Neural cell (in vitro differentiated cells): Measurements from ENCODE around the gene IGF2R. TPM values are rescaled to one million over a fixed set of nuclear protein-coding genes. Genes with fewer than 3 reads are reported as not detected.

ENCODE experiments used
- H2AFZ ChIP-seq: fragments of 200-600, 300-800 bp; sonication (generic), shearing (Covaris generic); 2 replicates; pipeline ENCODE4 v1.6.0; 2014; ENCODE audit warnings: low read depth, mild to moderate bottlenecking, antibody characterized with exemption, low read length, moderate library complexity
- H3F3A ChIP-seq: fragments of 200-600 bp; shearing (Covaris generic); 2 replicates; pipeline ENCODE4 v1.6.1; 2016; ENCODE audit warnings: mild to moderate bottlenecking, moderate library complexity, mixed read lengths, antibody characterized with exemption, low read length; ENCODE audit not compliant: insufficient read depth, poor library complexity, severe bottlenecking
- H3K27ac ChIP-seq: fragments of 200-600, 300-800 bp; sonication (generic), shearing (Covaris generic); 2 replicates; pipeline ENCODE4 v1.5.1; 2014; ENCODE audit warnings: mild to moderate bottlenecking, low read length, moderate library complexity
- H3K27me3 ChIP-seq: fragments of 300-800, 200-600 bp; sonication (generic), shearing (Covaris generic); 2 replicates; pipeline ENCODE4 v1.6.0; 2014; ENCODE audit warnings: mild to moderate bottlenecking, low read depth, low read length, moderate library complexity; ENCODE audit not compliant: insufficient read depth
- H3K36me3 ChIP-seq: fragments of 300-800, 200-600 bp; sonication (generic), shearing (Covaris generic); 2 replicates; pipeline ENCODE4 v1.5.1; 2014; ENCODE audit warnings: mild to moderate bottlenecking, antibody characterized with exemption, low read length, moderate library complexity; ENCODE audit not compliant: insufficient read depth
- H3K4me2 ChIP-seq: fragments of 300-800, 200-600 bp; sonication (generic), shearing (Covaris generic); 2 replicates; pipeline ENCODE4 v1.6.0; 2014; ENCODE audit warnings: mild to moderate bottlenecking, low read length
- H3K4me3 ChIP-seq: fragments of 300-800, 200-600 bp; sonication (generic), shearing (Covaris generic); 2 replicates; pipeline ENCODE4 v1.5.1; 2014; ENCODE audit warnings: mild to moderate bottlenecking, low read length, moderate library complexity
- H3K79me2 ChIP-seq: fragments of 200-600 bp; shearing (Covaris generic); replicated peaks from 2 replicates; pipeline ENCODE4 v1.6.0; 2014; ENCODE audit warnings: mild to moderate bottlenecking, low read length, moderate library complexity; ENCODE audit not compliant: insufficient read depth
- H3K9ac ChIP-seq: fragments of 300-800, 200-600 bp; sonication (generic), shearing (Covaris generic); 2 replicates; pipeline ENCODE4 v1.6.1; 2016; ENCODE audit warnings: mild to moderate bottlenecking, low read length, mixed read lengths
- H3K9me2 ChIP-seq: fragments of 200-600 bp; shearing (Covaris generic); 2 replicates; pipeline ENCODE4 v1.6.1; 2016; ENCODE audit warnings: mild to moderate bottlenecking, low read length, mixed read lengths; ENCODE audit not compliant: insufficient read depth
- H3K9me3 ChIP-seq: fragments of 200-600, 300-800 bp; sonication (generic), shearing (Covaris generic); 2 replicates; pipeline ENCODE4 v1.6.1; 2016; ENCODE audit warnings: mild to moderate bottlenecking, mixed run types, low read length, moderate library complexity, mixed read lengths
- H4K20me1 ChIP-seq: fragments of 200-600 bp; shearing (Covaris generic); 2 replicates; pipeline ENCODE4 v1.6.1; 2016; ENCODE audit warnings: mild to moderate bottlenecking, mixed run types; ENCODE audit not compliant: insufficient read depth
- CTCF ChIP-seq: fragments of 450-650 bp; IDR thresholded peaks from 2 replicates; pipeline ENCODE4 v1.5.1; 2014; ENCODE audit warnings: antibody characterized with exemption, mild to moderate bottlenecking, moderate library complexity; ENCODE audit not compliant: poor library complexity, severe bottlenecking
- EP300 ChIP-seq: fragments of 450-650 bp; conservative IDR thresholded peaks from 2 replicates; pipeline ENCODE4 v1.6.1; 2014; ENCODE audit warnings: antibody characterized with exemption, mild to moderate bottlenecking, moderate library complexity; ENCODE audit not compliant: poor library complexity, severe bottlenecking
- EZH2 ChIP-seq: fragments of 200-600, 300-800 bp; shearing (Covaris generic), sonication (generic); IDR thresholded peaks from 2 replicates; pipeline ENCODE4 v1.6.1; 2014; ENCODE audit warnings: antibody characterized with exemption, low read length, borderline replicate concordance, mild to moderate bottlenecking; ENCODE audit not compliant: insufficient read depth, poor library complexity, severe bottlenecking
- MXI1 ChIP-seq: fragments of 450-650 bp; conservative IDR thresholded peaks from 2 replicates; pipeline ENCODE4 v1.6.1; 2014; ENCODE audit warnings: antibody characterized with exemption, mild to moderate bottlenecking; ENCODE audit not compliant: poor library complexity, severe bottlenecking
- POLR2AphosphoS5 ChIP-seq: IDR thresholded peaks from 2 replicates; pipeline ENCODE4 v1.6.1; 2012
- RAD21 ChIP-seq: fragments of 450-650 bp; conservative IDR thresholded peaks from 2 replicates; pipeline ENCODE4 v1.6.1; 2014; ENCODE audit warnings: antibody characterized with exemption, mild to moderate bottlenecking, moderate library complexity
- REST ChIP-seq: IDR thresholded peaks from 2 replicates; pipeline ENCODE4 v1.6.1; 2012; ENCODE audit warnings: borderline replicate concordance
- SMC3 ChIP-seq: fragments of 450-650 bp; conservative IDR thresholded peaks from 2 replicates; pipeline ENCODE4 v1.6.1; 2014; ENCODE audit warnings: antibody characterized with exemption, mild to moderate bottlenecking, moderate library complexity; ENCODE audit not compliant: poor library complexity
- TAF1 ChIP-seq: IDR thresholded peaks from 2 replicates; pipeline ENCODE4 v1.6.1; 2012; ENCODE audit warnings: low read depth
- polyA plus RNA-seq: library from polyadenylated mRNA; depleted of rRNA; stranded (reverse); fragments of >200 nt; gene quantifications from 2 replicates; pipeline ENCODE4 v1.2.3, GENCODE V29; 2014

The IGF2R gene
- polyA plus RNA-seq, 1 donor from 2014 or later: 15.0 TPM

GRCh38 chr6:159945801-159946392 is 23.0 kb upstream of the IGF2R start:
- Histone ChIP-seq H4K20me1 (no peaks in the 10 kb centered on the region), H3K79me2 (no peaks in the 10 kb centered on the region), H3K27ac (no peak overlapping the region), H2AFZ (no peak overlapping the region), H3K9me2 (no peaks in the 10 kb centered on the region), H3K36me3 (no peaks in the 10 kb centered on the region), H3K4me2 (no peak overlapping the region), H3K9me3 (peaks cover 8% of the 10 kb centered on the region), H3K27me3 (no peaks in the 10 kb centered on the region), H3K4me3 (no peak overlapping the region), H3K9ac (no peak overlapping the region), H3F3A (no peaks in the 10 kb centered on the region)
- TF ChIP-seq REST (no peak), SMC3 (no peak), RAD21 (no peak), TAF1 (no peak), POLR2AphosphoS5 (no peak), MXI1 (no peak), EP300 (no peak)

DNA sequence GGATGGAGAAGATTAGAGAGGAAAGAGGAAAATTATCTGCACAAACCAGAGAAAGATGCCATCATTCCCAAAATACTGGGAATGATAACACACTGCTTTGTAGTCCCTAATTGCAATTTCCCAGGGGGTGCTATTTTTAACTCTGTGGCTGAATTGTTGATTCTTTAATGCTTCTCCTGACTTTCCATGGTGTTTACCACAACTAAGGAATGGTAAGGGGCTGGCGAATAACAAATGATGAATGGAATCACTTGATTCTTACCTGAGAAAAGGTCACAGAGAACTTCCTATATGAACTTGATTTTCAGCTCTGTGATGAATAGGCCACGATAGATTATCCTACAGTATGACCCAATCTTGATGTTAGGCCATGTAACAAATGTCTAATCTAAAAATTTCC is 22.0 kb upstream of the IGF2R start:
- Histone ChIP-seq H3K9me2 (no peaks in the 10 kb centered on the region), H4K20me1 (no peaks in the 10 kb centered on the region), H3K9me3 (peaks cover 8% of the 10 kb centered on the region), H3K79me2 (no peaks in the 10 kb centered on the region), H3K9ac (no peak overlapping the region), H3K36me3 (no peaks in the 10 kb centered on the region), H2AFZ (no peak overlapping the region), H3F3A (no peaks in the 10 kb centered on the region), H3K4me3 (no peak overlapping the region), H3K4me2 (no peak overlapping the region), H3K27ac (no peak overlapping the region), H3K27me3 (no peaks in the 10 kb centered on the region)
- no peak for TF ChIP-seq SMC3

DNA sequence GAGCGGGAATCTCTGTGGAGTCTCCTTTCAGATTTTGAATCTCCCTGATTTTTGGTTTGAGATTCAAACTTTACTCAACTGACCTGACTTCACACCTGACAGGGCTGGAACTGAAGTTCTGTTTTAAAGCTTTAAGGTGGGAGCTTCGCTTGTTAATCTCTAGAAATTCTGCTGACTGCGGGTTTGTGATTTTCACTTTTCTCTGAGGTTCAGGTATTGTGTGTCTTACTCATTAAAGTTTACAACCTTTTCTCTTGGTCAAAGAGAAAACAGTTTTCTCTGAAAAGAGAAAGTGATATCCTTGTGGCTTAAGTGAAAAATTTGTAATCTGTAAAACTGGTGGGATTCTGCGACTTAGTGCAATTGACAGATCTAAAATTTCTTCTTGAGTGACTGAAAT is 20.7 kb upstream of the IGF2R start:
- Histone ChIP-seq H2AFZ (no peak overlapping the region), H3K27me3 (no peaks in the 10 kb centered on the region), H3K4me3 (no peak overlapping the region), H3K36me3 (no peaks in the 10 kb centered on the region), H3K79me2 (no peaks in the 10 kb centered on the region), H3K9me2 (no peaks in the 10 kb centered on the region), H3K4me2 (no peak overlapping the region), H4K20me1 (no peaks in the 10 kb centered on the region), H3F3A (no peaks in the 10 kb centered on the region), H3K9ac (no peak overlapping the region), H3K27ac (no peak overlapping the region), H3K9me3 (peaks cover 8% of the 10 kb centered on the region)
- TF ChIP-seq EZH2: no peak
- no peak for TF ChIP-seq EP300
- no peak for TF ChIP-seq MXI1
- TF ChIP-seq RAD21: no peak
- TF ChIP-seq POLR2AphosphoS5: no peak
- no peak for TF ChIP-seq SMC3
- no peak for TF ChIP-seq TAF1
- TF ChIP-seq CTCF: no peak
- no peak for TF ChIP-seq REST
